Measurements from ENCODE around the gene KCTD2. TPM values are rescaled to one million over a fixed set of nuclear protein-coding genes. Genes with fewer than 3 reads are reported as not detected.

The KCTD2 gene
- total RNA-seq, 1 donor = 22.5 TPM

- peak; percentile 48 for DNase-seq (ENCODE audit: low read depth)
- H3K4me3 ChIP-seq (ENCODE audit: low read depth, low read length) = no peak overlapping the region
- TF ChIP-seq, protein P1, sequence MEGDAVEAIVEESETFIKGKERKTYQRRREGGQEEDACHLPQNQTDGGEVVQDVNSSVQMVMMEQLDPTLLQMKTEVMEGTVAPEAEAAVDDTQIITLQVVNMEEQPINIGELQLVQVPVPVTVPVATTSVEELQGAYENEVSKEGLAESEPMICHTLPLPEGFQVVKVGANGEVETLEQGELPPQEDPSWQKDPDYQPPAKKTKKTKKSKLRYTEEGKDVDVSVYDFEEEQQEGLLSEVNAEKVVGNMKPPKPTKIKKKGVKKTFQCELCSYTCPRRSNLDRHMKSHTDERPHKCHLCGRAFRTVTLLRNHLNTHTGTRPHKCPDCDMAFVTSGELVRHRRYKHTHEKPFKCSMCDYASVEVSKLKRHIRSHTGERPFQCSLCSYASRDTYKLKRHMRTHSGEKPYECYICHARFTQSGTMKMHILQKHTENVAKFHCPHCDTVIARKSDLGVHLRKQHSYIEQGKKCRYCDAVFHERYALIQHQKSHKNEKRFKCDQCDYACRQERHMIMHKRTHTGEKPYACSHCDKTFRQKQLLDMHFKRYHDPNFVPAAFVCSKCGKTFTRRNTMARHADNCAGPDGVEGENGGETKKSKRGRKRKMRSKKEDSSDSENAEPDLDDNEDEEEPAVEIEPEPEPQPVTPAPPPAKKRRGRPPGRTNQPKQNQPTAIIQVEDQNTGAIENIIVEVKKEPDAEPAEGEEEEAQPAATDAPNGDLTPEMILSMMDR (IDR thresholded peaks at IDR 0.05; ENCODE audit: insufficient read depth, low read depth, low read length) = no peak
Measured at GRCh38 chr17:75084039-75084660, 37.1 kb downstream of the KCTD2 start.

DNA sequence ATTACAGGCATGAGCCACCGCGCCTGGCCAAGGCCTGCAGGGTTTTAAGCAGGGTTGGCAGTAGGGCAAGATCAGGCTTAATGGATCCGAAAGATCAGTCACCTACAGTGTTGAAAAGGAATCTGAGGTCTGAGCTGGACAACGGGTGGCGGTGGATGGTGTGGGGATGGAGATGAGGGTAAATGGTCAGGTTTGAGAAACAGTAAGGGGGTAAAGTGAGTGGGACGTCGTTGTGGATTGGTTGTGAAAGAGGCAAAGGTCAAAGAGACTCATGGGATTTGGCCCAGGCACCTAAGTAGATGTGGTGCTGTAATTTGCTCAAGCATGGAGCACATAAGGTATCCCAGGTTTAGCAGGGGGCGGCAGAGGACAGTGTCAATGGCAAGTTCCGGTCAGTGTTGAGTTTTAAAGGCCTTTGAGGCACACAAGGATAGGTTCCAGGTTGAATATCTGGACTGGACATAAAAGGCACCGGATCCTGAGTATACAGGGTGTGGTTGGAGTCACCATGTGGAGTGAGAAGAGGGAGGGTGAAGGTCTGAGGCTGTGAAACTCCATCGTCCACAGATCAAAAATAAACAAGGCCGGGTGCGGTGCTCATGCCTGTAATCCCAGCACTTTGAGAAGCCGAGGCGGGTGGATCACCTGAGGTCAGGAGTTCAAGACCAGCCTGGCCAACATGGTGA, 39.6 kb downstream of the KCTD2 start:
- no peak for DNase-seq (ENCODE audit: low read depth)
- H3K4me3 ChIP-seq (ENCODE audit: low read depth, low read length) = peak overlapping the region; percentile 70
- TF ChIP-seq, protein P1 (IDR thresholded peaks at IDR 0.05; ENCODE audit: insufficient read depth, low read depth, low read length) = no peak

DNA sequence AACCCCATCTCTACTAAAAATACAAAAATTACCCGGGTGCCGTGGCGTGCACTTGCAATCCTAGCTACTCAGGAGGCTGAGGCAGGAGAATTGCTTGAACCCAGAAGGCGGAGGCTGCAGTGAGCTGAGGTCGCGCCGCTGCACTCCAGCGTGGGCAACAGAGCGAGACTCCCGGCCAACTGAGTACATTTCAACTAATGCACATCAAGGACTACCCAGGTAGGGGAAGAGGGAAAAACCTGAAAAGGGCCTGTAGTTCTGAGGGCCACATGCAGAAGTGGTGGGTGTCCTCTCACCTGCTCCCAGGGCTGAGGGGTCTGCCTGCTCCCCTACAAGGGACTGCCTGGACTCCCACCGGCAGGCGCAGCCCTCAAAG, 40.1 kb downstream of the KCTD2 start:
- TF ChIP-seq, protein P1 (IDR thresholded peaks at IDR 0.05; ENCODE audit: insufficient read depth, low read depth, low read length) = no peak
- H3K4me3 ChIP-seq (ENCODE audit: low read depth, low read length) = peak overlapping the region; percentile 70
- no peak for DNase-seq (ENCODE audit: low read depth)

DNA sequence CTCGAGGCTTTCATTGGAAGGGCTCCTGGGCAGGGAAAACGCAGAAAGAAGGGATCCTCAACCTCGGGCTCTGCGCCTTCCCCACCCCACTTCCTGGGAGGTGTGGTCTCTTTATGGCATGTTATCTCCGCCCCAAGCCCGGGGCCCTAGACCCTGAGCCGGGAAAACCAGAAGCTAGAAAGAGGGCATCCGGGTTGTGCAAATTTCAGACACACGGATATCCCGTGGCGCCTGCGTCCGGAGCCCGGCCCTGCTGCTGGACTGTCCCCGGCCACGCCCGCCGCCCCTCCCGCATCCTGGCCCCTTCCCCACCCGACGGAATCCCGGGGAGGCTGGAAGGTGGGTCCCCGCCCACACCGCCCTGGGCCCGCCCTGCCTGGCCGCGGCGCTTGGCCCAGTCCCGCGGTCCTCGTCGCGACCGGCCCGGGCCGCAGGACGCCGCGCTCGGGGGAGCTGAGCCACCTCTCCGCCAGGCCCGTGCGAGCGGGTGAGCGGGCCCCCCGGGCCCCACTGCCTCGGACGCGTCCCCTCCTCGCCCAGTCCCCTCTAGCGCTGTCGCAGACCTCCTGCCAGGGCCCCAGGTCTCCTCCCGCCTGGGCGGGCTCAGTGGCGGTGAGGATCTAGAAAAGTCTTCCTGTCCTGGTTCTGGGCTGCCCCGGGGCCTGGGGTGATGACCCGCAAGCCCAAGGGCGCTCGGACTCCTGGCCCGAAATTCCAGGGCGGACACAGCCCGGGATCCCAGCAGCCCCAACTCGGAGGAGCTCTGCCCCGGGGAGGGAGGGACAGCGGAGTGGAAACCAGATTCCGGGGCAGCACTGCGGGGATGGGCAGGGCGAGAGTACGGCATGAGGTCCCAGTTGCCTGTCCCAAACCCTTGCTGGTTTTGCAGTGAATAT, 40.8 kb downstream of the KCTD2 start, which contains the start of gene SLC16A5:
Gene SLC16A5, plus strand, starts transcription at position 397 of the 896 bp plus-strand sequence. CDS start 5,683 bp downstream, outside the sequence.
- TF ChIP-seq, protein P1 (IDR thresholded peaks at IDR 0.05; ENCODE audit: insufficient read depth, low read depth, low read length) = no peak
- H3K4me3 ChIP-seq (ENCODE audit: low read depth, low read length) = peak within 1 kb of the TSS; percentile 70
- peak; percentile 95 for DNase-seq (ENCODE audit: low read depth)

- DNase-seq (ENCODE audit: low read depth) = no peak
- peak overlapping the region; percentile 70 for H3K4me3 ChIP-seq (ENCODE audit: low read depth, low read length)
- TF ChIP-seq, protein P1 (IDR thresholded peaks at IDR 0.05; ENCODE audit: insufficient read depth, low read depth, low read length) = no peak
Measured at GRCh38 chr17:75088465-75089417, 41.7 kb downstream of the KCTD2 start.

Data from fibroblast of villous mesenchyme (primary cell).